HCT116 (cell line): ENCODE results near the gene ATXN1.

Experiments
- POLR2A ChIP-seq: IDR thresholded peaks from 2 replicates; pipeline ENCODE4 v1.7.0; 2011; ENCODE audit warnings: borderline replicate concordance; ENCODE audit not compliant: insufficient read depth, insufficient read length; ENCODE audit errors: extremely low read depth
- POLR2AphosphoS5 ChIP-seq: IDR thresholded peaks from 2 replicates; pipeline ENCODE4 v1.6.1; 2011; ENCODE audit warnings: mild to moderate bottlenecking, low read depth, low read length, moderate library complexity
- SIN3A ChIP-seq: IDR thresholded peaks from 2 replicates; pipeline ENCODE4 v1.6.1; 2012; ENCODE audit warnings: low read depth
- YY1 ChIP-seq: IDR thresholded peaks from 2 replicates; pipeline ENCODE4 v1.6.1; 2011; ENCODE audit warnings: low read length, low read depth, moderate library complexity, mild to moderate bottlenecking; ENCODE audit not compliant: insufficient replicate concordance; ENCODE audit errors: extremely low read depth
- TF ChIP-seq, protein P1 (sequence below), 3 experiments: fragments of 200-600 bp in 1 of 3; sonication (generic) in 1 of 3; IDR thresholded peaks in 2 of 3; conservative IDR thresholded peaks in 1 of 3; 2 replicates each; pipeline ENCODE4 v1.5.1; 2012 to 2017; ENCODE audit warnings: low read depth in 2 of 3, low read length in 2 of 3, antibody characterized with exemption in 1 of 3, borderline replicate concordance in 1 of 3, control low read depth in 1 of 3, mild to moderate bottlenecking in 1 of 3, mixed read lengths in 1 of 3, mixed run types in 1 of 3, moderate library complexity in 1 of 3; ENCODE audit not compliant: insufficient read depth in 1 of 3
- TF ChIP-seq, protein P2 (sequence below): IDR thresholded peaks from 2 replicates; pipeline ENCODE4 v1.6.1; 2012; ENCODE audit warnings: low read depth

DNA sequence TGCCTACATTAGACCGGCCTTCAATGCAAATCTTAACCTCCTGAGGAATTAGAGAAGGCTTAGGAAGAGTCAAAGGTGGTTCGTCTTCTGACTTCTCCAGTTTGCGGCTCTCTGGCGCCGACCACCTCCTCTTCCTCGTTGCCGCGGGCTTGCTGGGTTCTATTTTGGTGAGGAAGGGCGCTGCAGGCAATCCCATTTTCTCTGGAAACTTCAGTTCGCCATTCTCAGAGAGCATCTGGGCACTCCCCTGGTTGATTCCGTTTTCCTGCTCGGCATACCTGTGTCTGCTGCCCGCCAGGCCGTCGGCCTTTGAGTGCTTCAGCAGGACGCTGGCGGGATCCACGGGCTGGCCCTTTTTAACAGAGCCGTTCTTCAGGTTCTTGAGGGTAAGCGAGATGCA, 454.9 kb downstream of the ATXN1 start:
- TF ChIP-seq YY1 (no peak), POLR2AphosphoS5 (no peak), POLR2A (no peak), SIN3A (no peak)
- TF ChIP-seq, protein P1, sequence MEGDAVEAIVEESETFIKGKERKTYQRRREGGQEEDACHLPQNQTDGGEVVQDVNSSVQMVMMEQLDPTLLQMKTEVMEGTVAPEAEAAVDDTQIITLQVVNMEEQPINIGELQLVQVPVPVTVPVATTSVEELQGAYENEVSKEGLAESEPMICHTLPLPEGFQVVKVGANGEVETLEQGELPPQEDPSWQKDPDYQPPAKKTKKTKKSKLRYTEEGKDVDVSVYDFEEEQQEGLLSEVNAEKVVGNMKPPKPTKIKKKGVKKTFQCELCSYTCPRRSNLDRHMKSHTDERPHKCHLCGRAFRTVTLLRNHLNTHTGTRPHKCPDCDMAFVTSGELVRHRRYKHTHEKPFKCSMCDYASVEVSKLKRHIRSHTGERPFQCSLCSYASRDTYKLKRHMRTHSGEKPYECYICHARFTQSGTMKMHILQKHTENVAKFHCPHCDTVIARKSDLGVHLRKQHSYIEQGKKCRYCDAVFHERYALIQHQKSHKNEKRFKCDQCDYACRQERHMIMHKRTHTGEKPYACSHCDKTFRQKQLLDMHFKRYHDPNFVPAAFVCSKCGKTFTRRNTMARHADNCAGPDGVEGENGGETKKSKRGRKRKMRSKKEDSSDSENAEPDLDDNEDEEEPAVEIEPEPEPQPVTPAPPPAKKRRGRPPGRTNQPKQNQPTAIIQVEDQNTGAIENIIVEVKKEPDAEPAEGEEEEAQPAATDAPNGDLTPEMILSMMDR (IDR thresholded peaks at IDR 0.05 in 2 of 3, conservative IDR thresholded peaks at IDR 0.05 in 1 of 3; ENCODE audit: borderline replicate concordance in 1 of 3, insufficient read depth in 1 of 3, low read depth in 2 of 3, low read length in 2 of 3), result no peak
- TF ChIP-seq, protein P2, sequence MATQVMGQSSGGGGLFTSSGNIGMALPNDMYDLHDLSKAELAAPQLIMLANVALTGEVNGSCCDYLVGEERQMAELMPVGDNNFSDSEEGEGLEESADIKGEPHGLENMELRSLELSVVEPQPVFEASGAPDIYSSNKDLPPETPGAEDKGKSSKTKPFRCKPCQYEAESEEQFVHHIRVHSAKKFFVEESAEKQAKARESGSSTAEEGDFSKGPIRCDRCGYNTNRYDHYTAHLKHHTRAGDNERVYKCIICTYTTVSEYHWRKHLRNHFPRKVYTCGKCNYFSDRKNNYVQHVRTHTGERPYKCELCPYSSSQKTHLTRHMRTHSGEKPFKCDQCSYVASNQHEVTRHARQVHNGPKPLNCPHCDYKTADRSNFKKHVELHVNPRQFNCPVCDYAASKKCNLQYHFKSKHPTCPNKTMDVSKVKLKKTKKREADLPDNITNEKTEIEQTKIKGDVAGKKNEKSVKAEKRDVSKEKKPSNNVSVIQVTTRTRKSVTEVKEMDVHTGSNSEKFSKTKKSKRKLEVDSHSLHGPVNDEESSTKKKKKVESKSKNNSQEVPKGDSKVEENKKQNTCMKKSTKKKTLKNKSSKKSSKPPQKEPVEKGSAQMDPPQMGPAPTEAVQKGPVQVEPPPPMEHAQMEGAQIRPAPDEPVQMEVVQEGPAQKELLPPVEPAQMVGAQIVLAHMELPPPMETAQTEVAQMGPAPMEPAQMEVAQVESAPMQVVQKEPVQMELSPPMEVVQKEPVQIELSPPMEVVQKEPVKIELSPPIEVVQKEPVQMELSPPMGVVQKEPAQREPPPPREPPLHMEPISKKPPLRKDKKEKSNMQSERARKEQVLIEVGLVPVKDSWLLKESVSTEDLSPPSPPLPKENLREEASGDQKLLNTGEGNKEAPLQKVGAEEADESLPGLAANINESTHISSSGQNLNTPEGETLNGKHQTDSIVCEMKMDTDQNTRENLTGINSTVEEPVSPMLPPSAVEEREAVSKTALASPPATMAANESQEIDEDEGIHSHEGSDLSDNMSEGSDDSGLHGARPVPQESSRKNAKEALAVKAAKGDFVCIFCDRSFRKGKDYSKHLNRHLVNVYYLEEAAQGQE, result no peak
